Keratinocyte (primary cell): ENCODE results near the gene IFI27L2. TPM values are rescaled to one million over a fixed set of nuclear protein-coding genes. Genes with fewer than 3 reads are reported as not detected.

Experiments
- DNase-seq: peaks from one replicate; pipeline ENCODE4 v3.0.0-alpha.2; 2011; ENCODE audit warnings: low read depth, missing footprints, low spot score
- FAIRE-seq: peaks from 2 replicates; lab custom pipeline; 2011; peaks lifted over from hg19 to GRCh38; lab: Jason Lieb, UNC
- H2AFZ ChIP-seq: 2 replicates; pipeline ENCODE4 v1.6.0; 2012; ENCODE audit warnings: low read length, control low read depth, inconsistent platforms; ENCODE audit not compliant: control insufficient read depth
- H3K27ac ChIP-seq: 2 replicates; pipeline ENCODE4 v1.5.1; 2011; ENCODE audit warnings: low read length; ENCODE audit not compliant: control insufficient read depth, insufficient read depth
- H3K27me3 ChIP-seq: 3 replicates; pipeline ENCODE4 v1.6.0; 2011; ENCODE audit warnings: low read length; ENCODE audit not compliant: control insufficient read depth, insufficient read depth; ENCODE audit errors: extremely low read depth
- H3K36me3 ChIP-seq, 2 experiments: 2 replicates in 1 of 2; 3 replicates in 1 of 2; pipeline ENCODE4 v1.5.1; 2011; ENCODE audit warnings: low read length in 2 of 2, mild to moderate bottlenecking in 1 of 2; ENCODE audit not compliant: control insufficient read depth in 2 of 2, insufficient read depth in 2 of 2; ENCODE audit errors: extremely low read depth in 1 of 2
- H3K4me1 ChIP-seq: 3 replicates; pipeline ENCODE4 v1.5.1; 2011; ENCODE audit warnings: low read length; ENCODE audit not compliant: control insufficient read depth, insufficient read depth; ENCODE audit errors: extremely low read depth
- H3K4me2 ChIP-seq: 3 replicates; pipeline ENCODE4 v1.6.0; 2011; ENCODE audit warnings: low read depth, low read length; ENCODE audit not compliant: control insufficient read depth, insufficient read depth; ENCODE audit errors: extremely low read depth
- H3K4me3 ChIP-seq, 3 experiments: fragments of 200-600 bp in 1 of 3; sonication (generic) in 1 of 3; 2 replicates in 2 of 3; 3 replicates in 1 of 3; pipeline ENCODE4 v1.5.1; 2011 to 2016; ENCODE audit warnings: low read length in 3 of 3, mild to moderate bottlenecking in 3 of 3, control low read depth in 2 of 3, inconsistent platforms in 1 of 3, low read depth in 1 of 3, mixed read lengths in 1 of 3, mixed run types in 1 of 3, moderate library complexity in 1 of 3; ENCODE audit not compliant: control insufficient read depth in 2 of 3, insufficient read depth in 2 of 3; ENCODE audit errors: extremely low read depth in 1 of 3
- H3K79me2 ChIP-seq: 2 replicates; pipeline ENCODE4 v1.6.0; 2012; ENCODE audit warnings: low read length; ENCODE audit not compliant: control insufficient read depth, insufficient read depth
- H3K9ac ChIP-seq: 3 replicates; pipeline ENCODE4 v1.6.0; 2011; ENCODE audit warnings: low read length; ENCODE audit not compliant: control insufficient read depth, insufficient read depth; ENCODE audit errors: extremely low read depth
- H3K9me1 ChIP-seq: 3 replicates; pipeline ENCODE4 v1.6.0; 2011; ENCODE audit warnings: low read length; ENCODE audit not compliant: control insufficient read depth, insufficient read depth; ENCODE audit errors: extremely low read depth
- H3K9me3 ChIP-seq: 2 replicates; pipeline ENCODE4 v1.5.1; 2012; ENCODE audit warnings: low read depth, low read length; ENCODE audit not compliant: control insufficient read depth
- H4K20me1 ChIP-seq: 3 replicates; pipeline ENCODE4 v1.6.0; 2011; ENCODE audit warnings: low read length; ENCODE audit not compliant: control insufficient read depth, insufficient read depth; ENCODE audit errors: extremely low read depth
- EZH2 ChIP-seq: IDR thresholded peaks from one replicate; pipeline ENCODE4 v1.6.1; 2012; ENCODE audit warnings: inconsistent platforms, mild to moderate bottlenecking, low read length, moderate library complexity
- dilution Hi-C: fragments of 300-500 bp; cut with MboI; formaldehyde crosslinking; loops from one replicate; pipeline ENCODE4 v1.7.0; 2020; ENCODE audit warnings: low sequenced_read_pairs; ENCODE audit not compliant: extremely low pct_ligation_motif_present
- polyA plus RNA-seq, 5 experiments: library from polyadenylated mRNA; depleted of rRNA in 3 of 5; stranded (reverse) in 3 of 5; stranded (forward) in 1 of 5; unstranded in 1 of 5; fragments of >200 nt; gene quantifications; 1 replicate in 1 of 5; 2 replicates in 3 of 5; 3 replicates in 1 of 5; pipeline versions ENCODE4 v1.2.1 to v1.2.3, GENCODE V29; 2011 to 2012; ENCODE audit warnings: missing spikeins in 2 of 5, low read depth in 1 of 5, low replicate concordance in 1 of 5
- TF ChIP-seq, protein P1 (sequence below), 3 experiments: IDR thresholded peaks in 1 of 3; conservative IDR thresholded peaks in 1 of 3; optimal IDR thresholded peaks in 1 of 3; 2 replicates in 2 of 3; 3 replicates in 1 of 3; pipeline versions ENCODE3 to v1.5.1; 2011; ENCODE audit warnings: low read length in 3 of 3, mild to moderate bottlenecking in 3 of 3, moderate library complexity in 2 of 3, control low read depth in 1 of 3, inconsistent platforms in 1 of 3; ENCODE audit not compliant: insufficient read depth in 2 of 3; ENCODE audit errors: extremely low read depth in 1 of 3

IFI27L2 gene
- polyA plus RNA-seq, 1 donor (not counting 4 experiments of a cell fraction or from before 2014, with no cell fraction given), result 67.5 TPM

DNA sequence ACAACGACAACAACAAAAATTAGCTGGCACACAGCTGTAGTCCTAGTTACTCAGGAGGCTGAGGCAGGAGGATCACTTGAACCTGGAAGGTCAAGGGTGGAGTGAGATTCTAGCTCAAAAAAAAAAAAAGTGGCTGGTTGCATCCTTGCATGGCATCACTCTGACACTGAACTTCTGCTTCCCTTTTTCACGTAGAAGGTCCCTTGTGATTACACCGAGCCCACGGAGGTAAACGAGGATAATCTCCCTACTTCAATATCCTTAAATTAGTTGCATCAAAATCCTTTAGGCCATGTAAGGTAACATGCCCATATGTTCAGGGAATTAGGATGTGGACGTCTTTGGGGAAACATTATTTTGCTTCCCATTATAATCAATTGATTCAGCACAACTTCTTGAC lies 40.7 kb upstream of the IFI27L2 start:
- no peak for TF ChIP-seq EZH2
- TF ChIP-seq, protein P1, sequence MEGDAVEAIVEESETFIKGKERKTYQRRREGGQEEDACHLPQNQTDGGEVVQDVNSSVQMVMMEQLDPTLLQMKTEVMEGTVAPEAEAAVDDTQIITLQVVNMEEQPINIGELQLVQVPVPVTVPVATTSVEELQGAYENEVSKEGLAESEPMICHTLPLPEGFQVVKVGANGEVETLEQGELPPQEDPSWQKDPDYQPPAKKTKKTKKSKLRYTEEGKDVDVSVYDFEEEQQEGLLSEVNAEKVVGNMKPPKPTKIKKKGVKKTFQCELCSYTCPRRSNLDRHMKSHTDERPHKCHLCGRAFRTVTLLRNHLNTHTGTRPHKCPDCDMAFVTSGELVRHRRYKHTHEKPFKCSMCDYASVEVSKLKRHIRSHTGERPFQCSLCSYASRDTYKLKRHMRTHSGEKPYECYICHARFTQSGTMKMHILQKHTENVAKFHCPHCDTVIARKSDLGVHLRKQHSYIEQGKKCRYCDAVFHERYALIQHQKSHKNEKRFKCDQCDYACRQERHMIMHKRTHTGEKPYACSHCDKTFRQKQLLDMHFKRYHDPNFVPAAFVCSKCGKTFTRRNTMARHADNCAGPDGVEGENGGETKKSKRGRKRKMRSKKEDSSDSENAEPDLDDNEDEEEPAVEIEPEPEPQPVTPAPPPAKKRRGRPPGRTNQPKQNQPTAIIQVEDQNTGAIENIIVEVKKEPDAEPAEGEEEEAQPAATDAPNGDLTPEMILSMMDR (optimal IDR thresholded peaks at IDR 0.05 in 1 of 3, IDR thresholded peaks at IDR 0.05 in 1 of 3, conservative IDR thresholded peaks at IDR 0.05 in 1 of 3; ENCODE audit: extremely low read depth in 1 of 3, insufficient read depth in 2 of 3, low read length in 3 of 3), result no peak
- DNase-seq, result no peak

DNA sequence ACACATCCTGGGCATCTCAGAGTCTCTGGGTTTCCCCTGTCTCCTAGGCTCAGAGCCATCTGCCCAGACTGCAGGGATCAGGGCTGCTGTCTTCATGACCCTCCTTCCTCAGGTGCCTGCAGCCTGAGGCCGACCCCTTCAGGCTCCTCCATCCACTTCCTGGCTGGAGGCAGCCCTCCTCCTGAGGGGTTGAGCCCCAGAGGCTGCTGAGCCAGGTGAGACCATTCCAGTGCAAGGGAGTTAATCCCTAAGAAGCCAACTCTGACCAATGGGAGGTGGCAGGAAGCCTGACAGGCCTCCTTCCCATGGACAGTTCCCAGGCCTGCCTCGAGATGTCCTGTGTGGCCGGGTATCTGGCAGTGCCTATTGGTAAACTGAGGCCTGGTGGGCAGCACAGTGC lies 36.3 kb upstream of the IFI27L2 start:
- no peaks in the 10 kb centered on the region for H3K9me1 ChIP-seq
- H3K4me1 ChIP-seq, result peaks cover under 1% of the 10 kb centered on the region
- dilution Hi-C loops, result no loop called here
- H3K27me3 ChIP-seq, result peaks cover 9% of the 10 kb centered on the region
- H3K27ac ChIP-seq, result no peak overlapping the region
- no peak for TF ChIP-seq EZH2
- TF ChIP-seq, protein P1 (optimal IDR thresholded peaks at IDR 0.05 in 1 of 3, IDR thresholded peaks at IDR 0.05 in 1 of 3, conservative IDR thresholded peaks at IDR 0.05 in 1 of 3; ENCODE audit: extremely low read depth in 1 of 3, insufficient read depth in 2 of 3, low read length in 3 of 3), result no peak
- FAIRE-seq (no peak), DNase-seq (no peak)
- no peak overlapping the region for H2AFZ ChIP-seq
- H3K36me3 ChIP-seq, result no peaks in the 10 kb centered on the region
- no peak overlapping the region for H3K4me2 ChIP-seq
- no peak overlapping the region for H3K4me3 ChIP-seq
- H3K9ac ChIP-seq, result no peak overlapping the region
- H4K20me1 ChIP-seq, result no peaks in the 10 kb centered on the region
- H3K9me3 ChIP-seq, result no peaks in the 10 kb centered on the region
- H3K79me2 ChIP-seq, result no peaks in the 10 kb centered on the region

More for the DNA sequence above, 40.7 kb upstream of the IFI27L2 start:
- peak; percentile 17 for FAIRE-seq
- no peaks in the 10 kb centered on the region for H3K9me3 ChIP-seq
- peaks cover 19% of the 10 kb centered on the region for H3K4me1 ChIP-seq
- H3K36me3 ChIP-seq, result no peaks in the 10 kb centered on the region
- H3K9ac ChIP-seq, result no peak overlapping the region
- dilution Hi-C loops, result no loop called here
- H3K27me3 ChIP-seq, result no peaks in the 10 kb centered on the region
- no peak overlapping the region for H3K27ac ChIP-seq
- H3K4me3 ChIP-seq, result no peak overlapping the region
- H3K4me2 ChIP-seq, result no peak overlapping the region
- no peak overlapping the region for H2AFZ ChIP-seq
- H3K9me1 ChIP-seq, result no peaks in the 10 kb centered on the region
- H3K79me2 ChIP-seq, result peaks cover 2% of the 10 kb centered on the region
- H4K20me1 ChIP-seq, result no peaks in the 10 kb centered on the region
